ENCODE measurements around the gene LIMS2.

DNA sequence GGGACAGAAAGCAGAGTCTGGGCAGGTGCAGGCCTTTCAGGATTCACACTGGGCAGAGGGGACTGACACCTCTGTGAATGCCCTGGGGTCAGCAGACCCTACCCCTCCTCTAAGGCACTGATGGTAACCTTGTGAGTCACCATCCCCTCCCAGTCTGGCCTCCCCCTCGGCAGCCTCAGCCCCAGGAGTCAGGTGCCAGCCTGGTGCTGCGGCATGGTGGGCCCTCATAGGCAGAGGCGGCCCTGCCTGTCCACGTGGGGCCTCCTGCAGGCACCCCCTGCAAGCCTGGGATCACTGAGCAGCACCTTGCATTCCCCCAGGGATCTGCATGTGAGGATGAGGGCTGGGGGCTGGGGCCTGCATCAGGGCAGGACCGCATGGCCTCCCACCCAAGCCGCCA lies 34.2 kb downstream of the LIMS2 start:
- TF ChIP-seq CTCF (IDR thresholded peaks at IDR 0.05) = no peak
- no peak for TF ChIP-seq ZFX (IDR thresholded peaks at IDR 0.05; ENCODE audit: borderline replicate concordance)
